IMR-90 (cell line): Measurements from ENCODE around the gene EIF4A2. TPM values are rescaled to one million over a fixed set of nuclear protein-coding genes. Genes with fewer than 3 reads are reported as not detected.

Experiments
- ATAC-seq: fragments of 200-7000 bp; cut with Tn5 transposase; 2 replicates; pipeline ENCODE4 v1.9.1; 2020; ENCODE audit warnings: low read depth, mild to moderate bottlenecking, moderate library complexity
- BruUV-seq: library from RNA; stranded (reverse); fragments of 400-500 nt; replicated peaks from 2 replicates; lab custom pipeline; 2021; lab: Mats Ljungman, UMichigan
- CTCF ChIA-PET: fragments of 300-600 bp; formaldehyde crosslinking; extraction: SDS; loops from one replicate; lab custom pipeline; 2021; ENCODE audit warnings: antibody characterized with exemption; lab: Yijun Ruan, JAX
- POLR2A ChIA-PET: fragments of 300-600 bp; sonication (Branson Sonifier 250); formaldehyde crosslinking; loops from one replicate; lab custom pipeline; 2022; ENCODE audit warnings: antibody characterized with exemption; ENCODE audit not compliant: unreplicated experiment; lab: Charles Lee
- DNase-seq: peaks from one replicate; pipeline ENCODE4 v3.0.0; 2013
- H2AFZ ChIP-seq: replicated peaks from 2 replicates; pipeline ENCODE3; 2013; ENCODE audit warnings: low read length, mild to moderate bottlenecking; ENCODE audit not compliant: poor library complexity
- H2AK5ac ChIP-seq: 2 replicates; pipeline ENCODE4 v1.6.1; 2013; ENCODE audit warnings: low read depth, low read length, inconsistent platforms
- H2AK9ac ChIP-seq: replicated peaks from 2 replicates; pipeline ENCODE3; 2013; ENCODE audit warnings: mild to moderate bottlenecking, low read depth, low read length, moderate library complexity; ENCODE audit not compliant: poor library complexity
- H2BK120ac ChIP-seq: 2 replicates; pipeline ENCODE4 v1.6.1; 2013; ENCODE audit warnings: low read depth, low read length, inconsistent platforms
- H2BK15ac ChIP-seq: 3 replicates; pipeline ENCODE4 v1.6.1; 2013; ENCODE audit warnings: low read depth, low read length, inconsistent platforms
- H2BK20ac ChIP-seq: 2 replicates; pipeline ENCODE4 v1.6.1; 2013; ENCODE audit warnings: low read depth, mild to moderate bottlenecking, inconsistent platforms, low read length, moderate library complexity
- H2BK5ac ChIP-seq: 2 replicates; pipeline ENCODE4 v1.6.1; 2013; ENCODE audit warnings: mild to moderate bottlenecking, low read depth, low read length, inconsistent platforms; ENCODE audit not compliant: poor library complexity, severe bottlenecking
- H3K14ac ChIP-seq: replicated peaks from 2 replicates; pipeline ENCODE4 v1.6.1; 2013; ENCODE audit warnings: low read depth, low read length, inconsistent platforms
- H3K18ac ChIP-seq: 2 replicates; pipeline ENCODE4 v1.6.1; 2013; ENCODE audit warnings: low read depth, low read length, control low read depth
- H3K23ac ChIP-seq: 2 replicates; pipeline ENCODE4 v1.6.1; 2013; ENCODE audit warnings: low read depth, low read length, inconsistent platforms
- H3K27ac ChIP-seq: 2 replicates; pipeline ENCODE4 v1.5.1; 2013; ENCODE audit warnings: mild to moderate bottlenecking, control low read depth, low read length; ENCODE audit not compliant: insufficient read depth
- H3K27me3 ChIP-seq: 2 replicates; pipeline ENCODE4 v1.6.1; 2013; ENCODE audit warnings: low read length; ENCODE audit not compliant: control insufficient read depth, insufficient read depth
- H3K36me3 ChIP-seq: 2 replicates; pipeline ENCODE4 v1.6.1; 2013; ENCODE audit warnings: low read length, mixed read lengths; ENCODE audit not compliant: control insufficient read depth, insufficient read depth
- H3K4ac ChIP-seq: 2 replicates; pipeline ENCODE4 v1.6.1; 2013; ENCODE audit warnings: low read depth, low read length, inconsistent platforms
- H3K4me1 ChIP-seq: 2 replicates; pipeline ENCODE4 v1.6.1; 2013; ENCODE audit warnings: low read length, mixed read lengths; ENCODE audit not compliant: control insufficient read depth, insufficient read depth
- H3K4me2 ChIP-seq: 2 replicates; pipeline ENCODE4 v1.6.1; 2013; ENCODE audit warnings: low read depth, mild to moderate bottlenecking, control low read depth, low read length, moderate library complexity
- H3K4me3 ChIP-seq: 2 replicates; pipeline ENCODE4 v1.5.1; 2013; ENCODE audit warnings: low read depth, mild to moderate bottlenecking, control low read depth, low read length, moderate library complexity; ENCODE audit not compliant: insufficient read depth
- H3K56ac ChIP-seq: 2 replicates; pipeline ENCODE4 v1.6.1; 2013; ENCODE audit warnings: low read length, inconsistent platforms; ENCODE audit not compliant: insufficient read depth; ENCODE audit errors: extremely low read depth
- H3K79me1 ChIP-seq, 2 experiments: 2 replicates each; pipeline ENCODE4 v1.6.1; 2013; ENCODE audit warnings: low read length in 2 of 2, inconsistent platforms in 1 of 2, low read depth in 1 of 2
- H3K9ac ChIP-seq: 2 replicates; pipeline ENCODE4 v1.6.1; 2013; ENCODE audit warnings: low read depth, low read length, control low read depth
- H3K9me1 ChIP-seq: 2 replicates; pipeline ENCODE4 v1.6.1; 2013; ENCODE audit warnings: low read length, inconsistent platforms; ENCODE audit not compliant: insufficient read depth
- H3K9me3 ChIP-seq: 2 replicates; pipeline ENCODE4 v1.6.1; 2013; ENCODE audit warnings: low read length; ENCODE audit not compliant: control insufficient read depth, insufficient read depth
- H4K20me1 ChIP-seq: 2 replicates; pipeline ENCODE4 v1.6.1; 2013; ENCODE audit warnings: low read length, inconsistent platforms; ENCODE audit not compliant: insufficient read depth
- H4K5ac ChIP-seq: 2 replicates; pipeline ENCODE4 v1.6.1; 2013; ENCODE audit warnings: mild to moderate bottlenecking, low read depth, low read length, control low read depth
- H4K8ac ChIP-seq, 2 experiments: 2 replicates each; pipeline ENCODE4 v1.6.1; 2013; ENCODE audit warnings: low read depth in 2 of 2, low read length in 2 of 2, control low read depth in 1 of 2, inconsistent platforms in 1 of 2
- H4K91ac ChIP-seq: 2 replicates; pipeline ENCODE4 v1.6.1; 2013; ENCODE audit warnings: low read depth, low read length, inconsistent platforms; ENCODE audit not compliant: insufficient read depth
- ELK1 ChIP-seq: fragments of 150-350 bp; IDR thresholded peaks from 2 replicates; pipeline ENCODE4 v1.6.1; 2016; ENCODE audit warnings: low read depth, mild to moderate bottlenecking, low read length, moderate library complexity, borderline replicate concordance
- NFE2L2 ChIP-seq: fragments of 150-350 bp; IDR thresholded peaks from 2 replicates; pipeline ENCODE4 v1.6.1; 2016; ENCODE audit warnings: low read depth, mild to moderate bottlenecking, low read length
- SMC3 ChIP-seq: fragments of 150-350 bp; IDR thresholded peaks from 2 replicates; pipeline ENCODE4 v1.6.1; 2016; ENCODE audit warnings: low read depth, mild to moderate bottlenecking, antibody characterized with exemption, low read length, moderate library complexity
- WGBS, 2 experiments: methylation state at CpG; one replicate each; pipeline versions ENCODE4 v1.1.5 to v1.1.7; 2013; ENCODE audit warnings: missing lambda C conversion rate in 2 of 2; ENCODE audit not compliant: insufficient read length in 1 of 2; ENCODE audit errors: extremely low coverage in 2 of 2; 5-methylcytosine and 5-hydroxymethylcytosine counted together
- dilution Hi-C: fragments of 300-500 bp; cut with HindIII; formaldehyde crosslinking; loops from one replicate; pipeline ENCODE4 v1.14.3; 2018; ENCODE audit warnings: low sequenced_read_pairs; ENCODE audit not compliant: unreplicated experiment
- in situ Hi-C: fragments of 300-500 bp; cut with MboI; formaldehyde crosslinking; loops from 3 replicates; pipeline ENCODE4 v1.14.3; 2019; ENCODE audit warnings: low sequenced_read_pairs, inconsistent platforms, mixed read lengths
- intact Hi-C: fragments of 100-400 bp; cut with micrococcal nuclease; formaldehyde crosslinking; loops from 2 replicates; pipeline ENCODE4 v1.10.0; 2022
- polyA plus RNA-seq, 3 experiments: library from polyadenylated mRNA; depleted of rRNA; stranded (reverse); fragments of >200 nt; gene quantifications; 2 replicates each; pipeline ENCODE4 v1.2.3, GENCODE V29; 2012; ENCODE audit warnings: low replicate concordance in 1 of 3
- total RNA-seq: library from RNA; depleted of rRNA; stranded (reverse); fragments of >200 nt; gene quantifications from 2 replicates; pipeline ENCODE4 v1.2.3, GENCODE V29; 2012

Gene EIF4A2
- total and polyA plus RNA-seq, 2 of the 4 experiments (the other 2 are of a cell fraction), result 310 to 320 TPM

GRCh38 chr3:186831798-186832197 is 48.4 kb downstream of the EIF4A2 start:
- Histone ChIP-seq H3K56ac (no peak overlapping the region), H3K4me3 (no peak overlapping the region), H4K8ac (no peak overlapping the region), H3K9ac (no peak overlapping the region), H3K36me3 (no peaks in the 10 kb centered on the region), H3K27ac (no peak overlapping the region), H2BK20ac (no peak overlapping the region), H3K18ac (no peak overlapping the region), H3K14ac (no peak overlapping the region), H4K20me1 (no peaks in the 10 kb centered on the region), H3K9me3 (no peaks in the 10 kb centered on the region), H3K4me2 (no peak overlapping the region), H2BK5ac (no peak overlapping the region), H4K91ac (no peak overlapping the region), H3K23ac (no peak overlapping the region), H2AK9ac (peak overlapping the region; percentile 58), H4K5ac (no peak overlapping the region), H2AFZ (no peak overlapping the region), H2AK5ac (no peak overlapping the region), H3K27me3 (peaks cover 35% of the 10 kb centered on the region), H2BK120ac (no peak overlapping the region), H3K4me1 (no peaks in the 10 kb centered on the region), H3K4ac (no peak overlapping the region), H2BK15ac (no peak overlapping the region), H3K79me1 (no peaks in the 10 kb centered on the region), H3K9me1 (no peaks in the 10 kb centered on the region)
- dilution Hi-C loops, result no loop called here
- intact Hi-C loops, result loop anchor here (5.0 kb wide), 1 partner anchor 321 kb away; no protein-coding TSS in a partner anchor
- CTCF ChIA-PET, result no interaction called here
- in situ Hi-C loops, result no loop called here
- no TSS peak for BruUV-seq
- TF ChIP-seq ELK1 (no peak), NFE2L2 (no peak), SMC3 (no peak)
- ATAC-seq, result no peak
- no CpG with 5 or more reads among the region's 4 CpGs for WGBS, 2 experiments
- DNase-seq, result no peak
- POLR2A ChIA-PET, result no interaction called here
